Colon (tissue), 2 donors: Measurements from ENCODE around the gene NRG3.
A peak's percentile ranks its signal among the peaks of the same experiment; 100 is the strongest.

Experiments used
- FAIRE-seq: peaks from 2 replicates; lab custom pipeline; 2012; peaks lifted over from hg19 to GRCh38; lab: Jason Lieb, UNC
- donor health status: control.
- donor health status: control.

The NRG3 gene

DNA sequence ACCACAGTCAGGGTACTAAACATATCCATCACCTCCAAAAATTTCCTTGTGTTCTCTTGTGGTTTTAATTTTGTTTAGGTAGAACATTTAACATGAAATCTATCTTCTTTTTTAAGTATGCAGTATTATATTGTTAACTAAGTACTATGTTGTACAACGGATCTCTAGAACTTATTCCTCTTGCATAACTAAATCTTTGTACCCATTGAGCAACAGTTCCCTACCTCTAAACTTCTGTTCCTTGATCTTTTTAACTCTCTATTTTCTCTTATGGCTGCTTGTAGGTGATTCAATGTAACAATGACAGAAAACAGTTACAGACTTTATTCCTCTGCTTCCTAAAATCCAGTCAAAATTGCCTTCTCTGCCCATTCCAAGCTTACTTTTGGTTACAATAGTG lies 9.9 kb downstream of the NRG3 start:
- FAIRE-seq = no peak

DNA sequence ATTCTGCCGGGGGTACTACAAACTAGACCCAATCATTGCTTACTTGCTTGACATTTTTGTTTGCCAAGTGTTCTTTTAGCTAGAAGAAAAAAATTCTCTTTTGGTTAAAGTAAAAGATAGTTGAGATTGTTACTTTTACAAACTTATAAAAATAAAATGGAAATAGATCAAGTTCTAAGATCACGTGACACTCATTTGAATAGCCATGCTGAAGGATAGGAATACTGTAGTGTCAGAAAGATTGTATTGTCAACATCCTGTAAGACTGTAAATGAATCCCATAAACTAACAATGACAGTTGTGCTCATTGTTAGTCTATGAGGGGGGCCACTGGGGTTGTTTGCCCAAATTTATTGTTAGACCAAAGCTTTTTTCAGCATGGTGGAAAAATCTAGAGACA lies 10.5 kb downstream of the NRG3 start:
- FAIRE-seq = no peak

DNA sequence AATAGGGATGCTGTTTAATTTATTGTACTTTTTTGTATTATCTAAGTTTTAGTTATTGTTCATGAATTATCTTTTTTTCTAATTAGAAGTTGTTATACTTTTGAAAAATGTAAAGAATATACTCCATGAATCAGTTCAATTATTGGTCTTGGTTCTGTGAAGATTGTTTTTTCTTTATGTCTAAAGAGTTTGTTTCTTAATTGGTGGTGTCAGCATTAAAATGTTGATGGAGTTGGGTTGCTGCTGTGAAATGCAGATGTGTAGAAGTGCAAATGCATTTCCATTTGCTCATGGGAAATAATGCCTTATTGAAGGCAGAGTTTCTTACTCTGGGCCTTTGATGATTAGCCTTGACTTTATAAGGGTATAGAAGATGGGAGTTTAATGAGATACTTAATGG lies 11.9 kb downstream of the NRG3 start:
- FAIRE-seq = peak; percentile 24

DNA sequence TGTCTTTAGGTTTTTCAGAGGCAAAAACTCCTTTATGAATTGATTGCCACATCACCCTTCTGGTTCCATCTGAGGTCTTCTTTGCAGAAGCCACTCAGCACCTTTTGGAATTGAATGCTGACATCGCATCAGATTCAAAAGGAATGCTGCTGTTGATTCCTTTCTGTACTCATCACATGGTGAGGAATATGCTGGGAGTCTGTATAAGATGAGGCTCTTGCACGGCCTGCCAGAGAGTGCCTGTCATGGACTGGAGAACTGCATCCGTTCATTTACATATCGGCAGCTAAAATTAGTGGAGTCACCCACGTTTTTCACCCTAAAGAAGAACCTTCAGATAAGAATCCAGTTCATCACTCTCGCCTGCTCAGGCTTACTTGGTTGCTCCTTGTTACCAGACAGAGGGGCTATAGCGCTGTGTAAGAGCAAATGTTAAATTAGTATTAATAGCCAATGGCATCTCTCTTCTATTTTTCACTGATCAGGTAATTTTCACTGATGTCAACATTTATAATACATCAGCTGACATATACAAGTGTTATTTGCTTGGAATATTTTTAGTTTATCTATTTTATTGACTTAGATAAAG lies 14.3 kb downstream of the NRG3 start:
- no peak for FAIRE-seq

DNA sequence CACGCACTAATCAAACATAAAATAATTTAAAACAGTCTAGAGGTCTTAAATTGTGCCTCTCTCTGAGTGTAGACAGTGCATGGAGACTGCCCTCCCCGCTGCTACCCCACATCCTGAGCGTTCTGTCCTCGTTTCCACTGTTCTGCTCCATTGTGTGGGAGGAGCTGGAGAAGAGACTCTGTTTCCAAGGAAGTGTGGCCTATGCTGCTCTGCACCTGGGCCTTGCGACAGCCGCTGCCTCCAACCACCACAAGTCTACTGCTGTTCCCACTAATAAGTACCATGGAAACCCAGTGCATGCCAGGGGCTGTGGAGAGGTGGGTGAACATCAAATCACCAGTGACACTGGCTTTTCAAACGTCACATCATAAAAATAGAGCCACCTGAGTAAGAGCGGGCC lies 19.6 kb downstream of the NRG3 start:
- FAIRE-seq = no peak

DNA sequence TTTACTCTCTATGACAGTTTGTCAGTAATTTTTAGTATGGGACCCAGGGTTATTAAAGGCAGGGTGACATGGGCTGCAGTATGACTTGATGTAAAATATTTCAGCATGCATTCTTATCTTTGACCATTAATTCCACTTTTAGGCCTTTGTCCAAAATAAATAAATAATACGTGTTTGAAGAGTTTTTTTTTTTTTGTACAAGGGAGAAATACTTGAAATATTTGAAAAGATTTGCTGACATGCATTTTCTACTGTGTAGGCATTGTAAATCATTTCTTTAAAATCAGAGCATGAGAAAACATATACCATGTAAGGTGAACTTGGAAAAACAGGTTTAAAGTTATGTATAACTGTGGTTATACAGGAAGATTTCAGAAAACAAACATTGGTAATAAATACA lies 23.5 kb downstream of the NRG3 start:
- FAIRE-seq = no peak

DNA sequence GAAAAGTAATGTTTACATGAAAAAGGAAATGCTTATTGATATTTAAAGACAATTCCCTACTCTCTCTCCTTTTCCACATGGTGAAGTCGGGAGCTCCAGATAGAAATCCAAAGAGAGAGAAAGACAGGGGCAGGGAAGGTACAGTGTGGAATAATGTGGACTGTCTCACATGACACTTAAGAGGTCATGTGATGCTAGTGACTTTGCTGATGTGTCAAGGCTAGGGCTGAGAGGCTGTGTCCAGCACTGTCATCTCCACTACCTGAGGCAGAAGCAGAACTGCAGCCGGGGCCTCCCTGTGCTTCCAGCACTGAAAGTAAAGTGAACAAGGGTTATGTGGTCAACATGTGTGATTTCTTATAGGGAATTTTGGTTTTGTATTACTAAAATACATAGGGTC lies 26.0 kb downstream of the NRG3 start:
- FAIRE-seq = no peak

DNA sequence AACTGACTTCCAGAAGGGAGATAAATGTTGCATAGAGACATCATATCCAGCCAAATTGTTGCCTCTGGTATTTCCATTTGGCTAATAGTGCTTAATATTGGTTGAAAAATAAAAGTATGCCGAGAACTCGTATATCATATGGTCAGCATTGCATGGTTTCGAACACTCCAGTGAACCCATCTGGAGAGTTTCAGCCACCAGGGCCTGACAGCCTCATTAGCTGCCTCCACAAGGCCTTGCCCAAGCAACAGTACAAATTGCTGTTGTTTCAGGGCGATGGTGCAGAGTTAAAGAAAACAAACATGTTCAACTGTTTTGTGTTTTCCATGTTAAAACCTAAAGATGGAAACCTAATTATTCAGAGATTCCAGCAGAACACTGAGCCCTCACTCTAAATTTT lies 28.5 kb downstream of the NRG3 start:
- no peak for FAIRE-seq

DNA sequence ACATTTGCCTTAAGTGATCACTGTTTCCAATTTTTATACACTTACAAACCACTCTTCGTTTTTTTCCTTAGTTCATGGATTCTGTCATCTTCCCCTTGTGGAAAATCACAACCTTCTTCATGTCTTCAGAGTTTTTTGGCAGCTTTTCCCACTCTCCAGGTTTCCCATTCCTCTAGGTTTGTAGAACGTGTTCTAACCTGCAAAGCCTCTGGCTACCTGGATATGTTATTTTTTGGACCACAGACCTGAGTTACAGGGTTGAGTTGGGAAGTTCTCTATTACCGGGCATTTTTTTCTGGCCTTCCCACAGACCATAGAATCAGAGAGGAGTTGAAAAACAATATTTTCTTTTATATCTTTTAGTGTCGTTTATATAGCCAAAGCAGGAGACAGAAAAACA lies 30.2 kb downstream of the NRG3 start:
- no peak for FAIRE-seq

DNA sequence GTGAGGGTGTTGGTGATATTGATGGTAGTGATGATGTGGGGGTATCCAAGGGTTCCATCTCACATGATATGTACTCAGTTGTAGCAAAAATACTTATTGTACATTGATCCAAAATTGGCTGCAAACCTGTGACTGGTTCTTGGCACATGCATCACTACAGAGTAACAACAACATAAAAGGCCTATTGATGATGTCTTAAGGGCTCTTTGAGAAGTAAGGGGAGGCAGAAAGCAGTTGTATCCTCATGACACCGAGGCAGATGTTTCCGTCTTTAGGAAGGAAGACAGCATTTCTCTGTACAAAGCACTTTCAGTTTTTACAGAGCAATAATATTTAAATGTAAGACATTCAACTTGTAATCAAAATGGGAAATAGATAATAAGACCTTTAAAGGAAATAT lies 34.5 kb downstream of the NRG3 start:
- FAIRE-seq = no peak

DNA sequence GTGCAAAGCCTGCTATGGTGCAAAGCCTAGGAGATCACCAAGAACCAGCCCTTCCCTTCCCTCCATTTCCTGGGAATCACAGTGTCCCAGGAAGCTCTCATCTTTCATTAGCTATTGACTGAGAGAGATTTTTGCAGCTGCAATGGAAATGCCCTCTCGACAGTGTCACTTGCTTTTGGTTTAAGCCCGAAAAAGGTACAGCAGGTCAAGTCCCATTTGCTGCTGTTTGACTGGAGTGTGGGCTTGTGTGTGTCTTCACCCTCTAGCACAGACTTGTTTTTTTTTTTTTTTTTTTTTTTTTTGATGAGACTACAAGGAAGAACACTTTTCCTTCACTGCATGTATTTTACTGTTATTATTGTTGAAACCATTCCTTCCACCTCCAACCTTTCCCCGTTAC lies 36.3 kb downstream of the NRG3 start:
- no peak for FAIRE-seq

DNA sequence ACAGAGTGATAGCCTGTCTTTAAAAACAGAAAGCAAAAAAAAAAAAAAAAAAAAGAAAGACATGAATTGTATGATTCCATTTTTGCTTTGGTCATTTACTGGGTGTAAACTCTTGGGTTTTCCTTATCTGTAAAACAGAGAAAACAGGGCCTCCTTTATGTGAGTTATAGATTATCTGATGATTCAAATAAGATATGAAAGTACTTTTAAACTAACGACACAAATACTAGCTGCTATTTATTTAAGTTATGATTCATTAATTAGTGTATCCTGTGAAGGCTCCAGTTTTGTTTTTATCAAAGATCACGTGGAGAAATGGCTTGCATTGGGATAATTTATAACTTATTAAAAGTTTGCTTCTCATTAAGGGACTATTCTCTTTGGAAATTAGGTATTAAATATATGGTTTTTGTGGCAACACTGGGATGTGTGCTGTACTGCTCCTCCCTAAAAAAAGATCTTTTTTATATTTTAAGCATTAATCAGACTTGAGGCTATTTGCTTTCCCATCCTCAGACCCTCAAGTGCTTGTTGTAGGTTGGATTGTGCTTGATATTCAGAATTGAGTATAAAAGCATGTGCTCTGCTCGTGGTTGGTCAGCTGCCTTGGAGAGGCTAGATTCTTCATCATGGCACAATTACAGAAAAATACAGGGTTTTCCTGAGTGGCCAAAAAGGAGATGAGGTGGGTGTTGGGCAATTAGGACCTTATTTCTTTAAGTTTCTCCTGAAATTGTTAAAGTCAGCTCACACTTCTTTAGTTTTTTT lies 39.9 kb downstream of the NRG3 start:
- FAIRE-seq = no peak

DNA sequence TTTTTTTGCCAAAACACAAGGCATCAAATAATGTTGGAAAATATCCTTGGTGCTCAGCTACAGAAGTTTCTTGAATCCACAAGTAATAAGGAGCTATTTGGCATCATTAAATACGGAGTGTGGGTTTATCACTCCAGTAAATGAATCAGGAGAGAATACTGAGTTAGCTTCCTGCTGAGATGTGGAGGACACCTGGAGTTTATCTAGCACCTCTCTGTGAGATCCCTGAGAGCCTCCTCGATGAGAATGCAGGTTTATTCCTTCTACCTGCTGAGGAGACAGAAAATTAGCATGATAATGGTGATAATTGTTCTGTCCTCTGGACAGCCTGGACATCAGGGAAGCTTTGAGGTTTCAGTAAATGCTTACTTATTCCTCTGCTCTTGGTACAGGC lies 40.5 kb downstream of the NRG3 start:
- FAIRE-seq = no peak

DNA sequence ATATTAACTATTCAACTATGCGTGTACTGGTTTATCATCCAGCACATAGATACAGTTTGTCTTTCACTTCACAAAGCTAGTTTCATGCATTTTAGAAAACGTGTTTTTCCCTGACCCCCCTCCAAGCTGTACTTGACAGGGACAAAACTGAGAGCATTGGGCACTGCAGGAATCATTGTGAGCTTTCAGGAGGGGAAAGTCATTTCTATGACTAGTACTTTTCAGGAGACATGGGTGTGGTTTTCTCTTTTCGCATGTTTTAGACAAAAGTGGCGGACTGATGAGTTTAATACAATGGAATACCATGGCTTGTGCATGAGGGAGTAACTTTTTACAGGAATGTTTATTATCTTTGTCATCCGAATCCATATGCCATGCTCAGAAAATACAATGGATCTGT lies 42.7 kb downstream of the NRG3 start:
- no peak for FAIRE-seq

DNA sequence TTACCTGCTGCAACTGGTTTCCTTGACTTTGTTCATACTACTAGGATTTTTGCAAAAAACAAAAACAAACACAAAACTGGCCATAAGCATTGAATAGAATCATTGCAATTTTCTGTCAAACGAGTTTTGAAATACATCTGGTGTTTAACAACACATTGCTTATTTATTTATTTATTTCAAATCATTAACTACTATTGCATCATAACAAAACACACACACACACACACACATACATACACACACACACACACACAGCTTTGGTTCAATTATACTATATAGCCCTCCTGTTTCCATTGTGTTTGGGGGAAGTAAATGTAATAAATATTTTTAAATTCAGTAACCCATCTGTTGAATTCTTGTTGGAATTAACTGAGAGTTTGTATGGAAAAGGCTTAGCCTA lies 43.8 kb downstream of the NRG3 start:
- no peak for FAIRE-seq

DNA sequence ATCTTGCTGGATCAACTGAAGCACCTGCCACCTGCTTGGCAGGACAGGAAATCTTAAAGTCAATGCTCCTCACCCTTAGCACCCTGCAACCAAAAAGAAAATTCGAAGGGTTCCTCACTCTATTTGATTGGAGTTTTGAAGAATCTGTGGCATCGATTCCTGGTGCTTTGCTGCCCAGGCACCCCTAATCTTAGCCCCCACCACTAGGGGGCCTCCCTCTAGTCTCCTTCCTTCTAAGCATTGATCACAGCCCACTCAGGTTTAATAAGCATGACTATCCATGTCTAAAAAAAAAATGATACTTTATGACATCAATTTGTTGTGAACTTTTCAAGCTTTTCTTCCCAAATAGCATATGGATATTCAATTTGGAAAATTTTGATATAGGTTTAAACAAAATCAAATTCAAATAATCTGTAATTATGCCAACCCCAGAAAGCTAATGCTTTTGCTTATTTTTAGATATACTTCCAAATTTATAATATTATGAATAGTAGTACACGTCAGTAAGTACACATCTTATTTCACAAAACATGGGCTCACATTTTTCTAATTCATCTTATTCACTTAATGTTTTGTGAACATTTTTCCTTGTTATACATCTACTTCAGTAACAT lies 45.3 kb downstream of the NRG3 start:
- no peak for FAIRE-seq

DNA sequence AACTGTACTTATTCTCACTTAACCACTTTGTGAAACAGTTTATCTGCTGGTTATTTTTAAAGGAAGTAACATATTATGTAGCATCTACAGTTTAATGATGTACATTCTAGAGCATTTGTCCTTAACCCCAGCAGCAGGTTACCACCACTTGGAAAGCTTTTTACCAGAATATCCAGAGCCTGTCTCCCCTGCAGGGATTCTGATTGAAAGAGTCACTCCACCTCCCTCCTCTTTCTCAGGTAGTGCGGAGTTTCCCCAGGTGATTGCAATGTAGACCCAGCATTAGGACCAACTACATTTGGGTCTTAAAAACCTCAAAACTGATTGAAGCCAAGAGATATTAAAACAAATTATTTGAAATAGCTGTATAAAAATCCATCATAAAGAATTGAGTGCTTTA lies 53.1 kb downstream of the NRG3 start:
- no peak for FAIRE-seq

DNA sequence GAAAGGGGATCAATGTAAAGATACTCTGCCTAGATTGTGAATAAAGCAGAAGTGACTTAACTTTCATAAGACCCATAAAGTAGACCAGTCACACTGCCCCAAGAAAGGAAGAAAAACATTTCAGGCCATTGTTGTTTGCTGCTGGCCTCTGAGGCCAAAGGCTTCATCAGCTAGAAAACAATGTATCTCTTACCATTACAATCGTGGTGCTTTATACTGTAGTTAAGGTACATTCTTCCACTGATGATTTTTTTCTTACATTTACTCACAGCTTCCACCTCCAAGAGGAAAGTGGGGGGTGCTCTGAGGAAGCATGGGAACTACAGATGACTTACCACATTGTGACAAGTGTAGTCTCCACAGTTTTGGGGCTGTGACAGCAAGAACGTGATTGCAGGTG lies 68.6 kb downstream of the NRG3 start:
- FAIRE-seq = no peak

DNA sequence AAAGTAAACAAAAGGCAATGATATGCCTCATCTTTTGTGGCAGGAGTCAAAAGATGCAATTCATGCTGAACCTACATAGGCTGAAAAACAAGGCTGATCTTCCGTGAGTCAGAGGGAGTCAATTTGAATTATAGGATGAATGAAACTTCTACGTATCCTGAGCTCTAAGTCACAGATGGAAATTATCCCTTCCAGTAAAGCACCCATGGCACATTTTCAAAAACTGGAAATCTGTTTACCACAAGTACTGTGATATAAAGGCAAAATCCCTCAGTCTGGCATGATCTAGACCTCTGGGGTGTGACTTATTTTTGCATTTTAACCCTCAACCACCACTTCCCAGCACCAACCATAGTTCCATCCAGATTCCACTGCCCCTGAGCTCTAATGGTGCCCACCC lies 69.6 kb downstream of the NRG3 start:
- no peak for FAIRE-seq

DNA sequence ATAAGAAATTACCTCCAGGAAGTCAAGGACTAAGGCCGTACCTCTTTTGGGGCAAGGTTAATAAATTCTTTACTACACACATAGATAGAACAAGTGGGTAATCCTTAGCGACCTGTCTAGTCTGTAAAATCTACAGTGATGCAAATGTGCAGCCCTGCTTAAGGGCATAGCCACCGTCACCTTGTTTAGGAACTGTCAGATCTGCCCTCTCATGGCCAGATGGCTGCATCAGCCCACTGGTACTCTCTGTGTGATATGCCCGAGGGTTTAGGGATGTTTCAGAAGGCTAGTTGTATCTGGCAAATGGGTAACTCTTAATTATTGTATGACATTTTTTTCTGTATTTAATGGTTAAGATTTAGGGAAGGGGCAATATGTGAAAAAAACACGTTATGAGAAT lies 74.3 kb downstream of the NRG3 start:
- FAIRE-seq = no peak

DNA sequence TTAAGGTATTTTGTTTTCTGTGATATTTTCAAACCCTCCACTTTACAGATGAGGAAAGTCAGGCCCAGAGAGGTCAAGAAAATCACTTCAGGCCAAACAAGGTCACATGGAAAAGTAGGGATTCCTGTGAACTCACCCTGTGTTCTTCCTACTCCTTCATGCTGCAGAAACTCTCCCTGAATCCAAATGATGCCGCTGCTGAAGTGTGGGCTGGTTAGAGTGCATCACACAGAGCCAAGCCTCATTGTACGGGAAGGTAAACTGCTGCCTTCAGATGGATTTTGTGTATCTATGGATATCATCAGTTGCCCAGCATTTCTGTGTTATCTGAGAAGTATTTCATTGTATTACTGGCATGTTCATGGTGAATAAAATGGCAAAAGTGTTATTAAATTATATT lies 75.4 kb downstream of the NRG3 start:
- no peak for FAIRE-seq

DNA sequence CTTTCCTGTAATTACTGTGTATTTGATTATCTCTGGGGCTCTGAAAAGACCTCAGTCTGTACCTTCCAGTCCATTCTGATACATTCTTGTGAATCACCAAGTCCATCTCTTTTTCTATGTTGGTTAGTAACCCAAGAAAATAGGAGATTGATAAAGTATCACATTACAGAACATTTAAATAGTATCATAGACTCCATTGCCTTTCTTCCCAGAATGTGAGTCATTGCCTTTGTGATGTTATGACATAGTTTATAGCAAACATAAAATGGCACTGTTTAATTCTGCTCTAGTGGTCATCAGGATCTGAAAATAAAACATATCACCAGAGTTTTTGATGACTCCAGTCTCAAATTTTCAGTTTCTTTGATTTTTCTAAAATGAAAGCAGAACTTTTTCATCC lies 78.4 kb downstream of the NRG3 start:
- FAIRE-seq = no peak

DNA sequence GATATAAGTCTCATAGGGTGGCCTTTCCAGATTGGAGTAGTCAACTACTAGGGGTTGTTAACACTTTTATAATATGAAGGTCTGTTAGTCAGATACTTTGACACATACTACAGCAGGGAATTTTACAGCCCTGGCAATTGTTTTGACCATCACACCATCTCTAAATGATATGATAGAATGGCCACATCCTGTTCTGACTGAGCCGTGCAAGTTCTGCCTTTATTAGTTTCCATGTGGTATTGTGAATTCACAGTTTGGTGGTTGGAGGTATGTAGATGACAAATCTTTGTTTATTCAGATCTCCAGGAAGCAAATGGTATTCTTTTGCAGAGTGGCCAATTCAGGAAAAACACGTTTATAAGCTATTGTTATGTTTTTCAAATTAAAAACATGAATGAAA lies 83.0 kb downstream of the NRG3 start:
- no peak for FAIRE-seq

DNA sequence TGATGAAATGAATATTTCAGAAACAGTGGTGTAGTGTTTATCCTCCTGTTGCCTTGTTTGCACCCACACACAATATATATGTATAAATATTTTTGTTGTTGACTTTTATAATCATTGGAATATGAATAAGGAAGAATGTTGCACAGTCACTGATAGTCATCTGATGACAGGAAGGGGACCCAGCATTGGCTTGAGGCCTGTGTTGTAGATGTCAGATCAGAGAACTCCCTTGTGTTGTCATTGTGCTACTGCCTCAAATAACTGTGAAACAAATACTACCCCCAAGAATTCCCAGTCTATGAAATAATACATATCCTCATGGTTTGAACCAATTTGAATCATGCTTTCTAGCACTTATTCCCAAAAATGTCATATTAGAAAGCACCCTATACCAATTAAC lies 84.0 kb downstream of the NRG3 start:
- FAIRE-seq = no peak
